ENCODE measurements around the gene PKP1.

- TF ChIP-seq, protein P1, sequence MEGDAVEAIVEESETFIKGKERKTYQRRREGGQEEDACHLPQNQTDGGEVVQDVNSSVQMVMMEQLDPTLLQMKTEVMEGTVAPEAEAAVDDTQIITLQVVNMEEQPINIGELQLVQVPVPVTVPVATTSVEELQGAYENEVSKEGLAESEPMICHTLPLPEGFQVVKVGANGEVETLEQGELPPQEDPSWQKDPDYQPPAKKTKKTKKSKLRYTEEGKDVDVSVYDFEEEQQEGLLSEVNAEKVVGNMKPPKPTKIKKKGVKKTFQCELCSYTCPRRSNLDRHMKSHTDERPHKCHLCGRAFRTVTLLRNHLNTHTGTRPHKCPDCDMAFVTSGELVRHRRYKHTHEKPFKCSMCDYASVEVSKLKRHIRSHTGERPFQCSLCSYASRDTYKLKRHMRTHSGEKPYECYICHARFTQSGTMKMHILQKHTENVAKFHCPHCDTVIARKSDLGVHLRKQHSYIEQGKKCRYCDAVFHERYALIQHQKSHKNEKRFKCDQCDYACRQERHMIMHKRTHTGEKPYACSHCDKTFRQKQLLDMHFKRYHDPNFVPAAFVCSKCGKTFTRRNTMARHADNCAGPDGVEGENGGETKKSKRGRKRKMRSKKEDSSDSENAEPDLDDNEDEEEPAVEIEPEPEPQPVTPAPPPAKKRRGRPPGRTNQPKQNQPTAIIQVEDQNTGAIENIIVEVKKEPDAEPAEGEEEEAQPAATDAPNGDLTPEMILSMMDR (IDR thresholded peaks at IDR 0.05): no peak
- TF ChIP-seq POLR2A (IDR thresholded peaks at IDR 0.05): no peak
Measured at GRCh38 chr1:201377611-201378092, 94.3 kb downstream of the PKP1 start, which contains the start of gene TNNT2.

Measured in testis (tissue), 2 donors.